ENCODE measurements around the gene MAP4K4. TPM values are rescaled to one million over a fixed set of nuclear protein-coding genes. Genes with fewer than 3 reads are reported as not detected.
A peak's percentile ranks its signal among the peaks of the same experiment; 100 is the strongest.

MAP4K4 gene
- total and polyA plus RNA-seq, 2 of the 4 experiments (the other 2 are of a cell fraction), result 89.4 to 124 TPM

GRCh38 chr2:101732773-101733256, 35.3 kb downstream of the MAP4K4 start:
- no peak for TF ChIP-seq NFE2L2 (IDR thresholded peaks at IDR 0.05; ENCODE audit: low read depth, low read length)
- TF ChIP-seq FOS (IDR thresholded peaks at IDR 0.05; ENCODE audit: low read depth, low read length), result no peak
- TF ChIP-seq BHLHE40 (IDR thresholded peaks at IDR 0.05; ENCODE audit: low read depth, low read length), result no peak
- no peak for TF ChIP-seq POLR2A (IDR thresholded peaks at IDR 0.05; ENCODE audit: low read depth, low read length)
- no peak for TF ChIP-seq SMC3 (IDR thresholded peaks at IDR 0.05; ENCODE audit: low read depth, low read length)
- TF ChIP-seq MXI1 (IDR thresholded peaks at IDR 0.05; ENCODE audit: borderline replicate concordance, low read depth, low read length), result no peak
- no peak for TF ChIP-seq CEBPB (IDR thresholded peaks at IDR 0.05; ENCODE audit: low read depth, low read length)
- no peak for TF ChIP-seq MAFK (IDR thresholded peaks at IDR 0.05; ENCODE audit: low read depth, low read length)
- no peak for TF ChIP-seq USF2 (IDR thresholded peaks at IDR 0.05; ENCODE audit: low read depth, low read length)
- no peak for TF ChIP-seq CTCF (conservative IDR thresholded peaks at IDR 0.05; ENCODE audit: low read depth, low read length)
- TF ChIP-seq RAD21 (IDR thresholded peaks at IDR 0.05; ENCODE audit: low read length), result no peak
- no peak for TF ChIP-seq MAZ (IDR thresholded peaks at IDR 0.05; ENCODE audit: borderline replicate concordance, low read depth, low read length)
- TF ChIP-seq, protein P1, sequence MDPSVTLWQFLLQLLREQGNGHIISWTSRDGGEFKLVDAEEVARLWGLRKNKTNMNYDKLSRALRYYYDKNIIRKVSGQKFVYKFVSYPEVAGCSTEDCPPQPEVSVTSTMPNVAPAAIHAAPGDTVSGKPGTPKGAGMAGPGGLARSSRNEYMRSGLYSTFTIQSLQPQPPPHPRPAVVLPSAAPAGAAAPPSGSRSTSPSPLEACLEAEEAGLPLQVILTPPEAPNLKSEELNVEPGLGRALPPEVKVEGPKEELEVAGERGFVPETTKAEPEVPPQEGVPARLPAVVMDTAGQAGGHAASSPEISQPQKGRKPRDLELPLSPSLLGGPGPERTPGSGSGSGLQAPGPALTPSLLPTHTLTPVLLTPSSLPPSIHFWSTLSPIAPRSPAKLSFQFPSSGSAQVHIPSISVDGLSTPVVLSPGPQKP (IDR thresholded peaks at IDR 0.05; ENCODE audit: borderline replicate concordance, low read depth, low read length), result no peak
- TF ChIP-seq CHD1 (IDR thresholded peaks at IDR 0.05; ENCODE audit: low read depth, low read length), result no peak
- TF ChIP-seq RCOR1 (IDR thresholded peaks at IDR 0.05; ENCODE audit: insufficient replicate concordance, low read length), result no peak
- POLR2A ChIA-PET (ENCODE audit: unreplicated experiment), result interaction anchor here (0.5 kb wide), 1 partner anchor 34 kb away, joined by 5 read pairs; no protein-coding TSS in a partner anchor
- no peaks in the 10 kb centered on the region for H3K9me3 ChIP-seq (ENCODE audit: control insufficient read depth, insufficient read depth, low read length)
- H3K4me2 ChIP-seq (ENCODE audit: low read depth, low read length), result no peak overlapping the region
- intact Hi-C loops (cut with micrococcal nuclease) (no loop called here), in situ Hi-C loops (cut with MboI; ENCODE audit: low sequenced_read_pairs) (no loop called here), dilution Hi-C loops (cut with HindIII; ENCODE audit: low sequenced_read_pairs, unreplicated experiment) (no loop called here)
- no peak overlapping the region for H2BK5ac ChIP-seq (ENCODE audit: low read depth, low read length, poor library complexity, severe bottlenecking)
- no peak overlapping the region for H3K4ac ChIP-seq (ENCODE audit: low read depth, low read length)
- H3K9ac ChIP-seq (ENCODE audit: low read depth, low read length), result no peak overlapping the region
- H3K14ac ChIP-seq (replicated peaks; ENCODE audit: low read depth, low read length), result peak overlapping the region; percentile 17; the same call in 1 of the 2 replicates
- no peak overlapping the region for H2BK20ac ChIP-seq (ENCODE audit: low read depth, low read length)
- peaks cover 30% of the 10 kb centered on the region for H3K4me1 ChIP-seq (ENCODE audit: control insufficient read depth, insufficient read depth, low read length)
- no peak overlapping the region for H3K27ac ChIP-seq (ENCODE audit: insufficient read depth, low read length)
- H3K56ac ChIP-seq (ENCODE audit: extremely low read depth, insufficient read depth, low read length), result no peak overlapping the region
- H2BK15ac ChIP-seq (ENCODE audit: low read depth, low read length), result no peak overlapping the region
- no peak overlapping the region for H2AFZ ChIP-seq (replicated peaks; ENCODE audit: low read length, poor library complexity)
- peak overlapping the region; percentile 7; the same call in 1 of the 2 replicates for H2AK5ac ChIP-seq (ENCODE audit: low read depth, low read length)
- WGBS, 2 experiments (ENCODE audit: extremely low coverage in 2 of 2, insufficient read length in 1 of 2), result 74% methylated on average over 4 of the region's 14 CpGs; no CpG with 5 or more reads in 1 of the 2 experiments
- CTCF ChIA-PET, result no interaction called here
- H4K91ac ChIP-seq (ENCODE audit: insufficient read depth, low read depth, low read length), result no peak overlapping the region
- H4K5ac ChIP-seq (ENCODE audit: low read depth, low read length), result no peak overlapping the region
- no peak overlapping the region for H2AK9ac ChIP-seq (replicated peaks; ENCODE audit: low read depth, low read length, poor library complexity)
- H4K20me1 ChIP-seq (ENCODE audit: insufficient read depth, low read length), result peaks cover 94% of the 10 kb centered on the region
- peaks cover 37% of the 10 kb centered on the region for H3K9me1 ChIP-seq (ENCODE audit: insufficient read depth, low read length)
- no peak for ATAC-seq (ENCODE audit: low read depth)
- no peak overlapping the region for H3K4me3 ChIP-seq (ENCODE audit: insufficient read depth, low read depth, low read length)
- no peak overlapping the region for H3K18ac ChIP-seq (ENCODE audit: low read depth, low read length)
- no peak overlapping the region for H4K8ac ChIP-seq (ENCODE audit: low read depth in 2 of 2, low read length in 2 of 2)
- DNase-seq, result no peak
- no TSS peak for BruUV-seq (replicated peaks)
- H3K23ac ChIP-seq (ENCODE audit: low read depth, low read length), result 0 out of 2 replicates have a peak overlapping the region, but pooled peaks have one; percentile 30
- H3K79me1 ChIP-seq (ENCODE audit: low read depth in 1 of 2, low read length in 2 of 2), result peaks cover 24 to 83% of the 10 kb centered on the region in 2 experiments
- no peaks in the 10 kb centered on the region for H3K27me3 ChIP-seq (ENCODE audit: control insufficient read depth, insufficient read depth, low read length)
- no peak overlapping the region for H2BK120ac ChIP-seq (ENCODE audit: low read depth, low read length)
- H3K36me3 ChIP-seq (ENCODE audit: control insufficient read depth, insufficient read depth, low read length), result peaks cover 2% of the 10 kb centered on the region; the same call in 1 of the 2 replicates
